Stimulated activated CD8-positive, alpha-beta memory T cell treated with anti-CD3 and anti-CD28 coated beads, Interleukin-12 subunit alpha, Interleukin-12 subunit beta, amount 100 ng/mL, for 24 hours (primary cell): ENCODE results near the gene DSCAM.
"Not testable (repeated sequence)": the region's sequence is repeated elsewhere in the genome, so short reads cannot be mapped to it uniquely, and the experiment has no call there.

Experiments used
- DNase-seq: peaks from one replicate; pipeline ENCODE4 v3.0.0-alpha.2; 2020; ENCODE audit errors: extremely low read depth

Gene DSCAM

GRCh38 chr21:40049931-40050290 is 797.0 kb downstream of the DSCAM start:
- DNase-seq, result no peak

GRCh38 chr21:40049031-40049930 is 797.7 kb downstream of the DSCAM start:
- DNase-seq, result no peak

- no peak for DNase-seq
These were observed 798.8 kb downstream of the DSCAM start for GRCh38 chr21:40047993-40048730.

- no peak for DNase-seq
These were observed 799.7 kb downstream of the DSCAM start for GRCh38 chr21:40047211-40047610.

GRCh38 chr21:40043866-40044265 is 803.1 kb downstream of the DSCAM start:
- no peak for DNase-seq

- no peak for DNase-seq
These were observed 803.5 kb downstream of the DSCAM start for GRCh38 chr21:40043423-40043822.

- no peak for DNase-seq
These were observed 805.5 kb downstream of the DSCAM start for GRCh38 chr21:40041446-40041845.

GRCh38 chr21:40033156-40033782 is 813.7 kb downstream of the DSCAM start:
- not testable (repeated sequence) for DNase-seq

GRCh38 chr21:40029888-40030287 is 817.1 kb downstream of the DSCAM start:
- no peak for DNase-seq

GRCh38 chr21:40028393-40028792 is 818.6 kb downstream of the DSCAM start:
- DNase-seq, result not testable (repeated sequence)

- DNase-seq, result no peak
These were observed 825.2 kb downstream of the DSCAM start for GRCh38 chr21:40021558-40022351.

- DNase-seq, result no peak
These were observed 826.3 kb downstream of the DSCAM start for GRCh38 chr21:40020651-40021050.

- DNase-seq, result no peak
These were observed 828.0 kb downstream of the DSCAM start for GRCh38 chr21:40018871-40019475.

GRCh38 chr21:40016667-40017066 is 830.3 kb downstream of the DSCAM start:
- no peak for DNase-seq

GRCh38 chr21:40016234-40016633 is 830.7 kb downstream of the DSCAM start:
- DNase-seq, result no peak

- DNase-seq, result no peak
These were observed 831.1 kb downstream of the DSCAM start for GRCh38 chr21:40015818-40016217.

- DNase-seq, result no peak
These were observed 832.6 kb downstream of the DSCAM start for GRCh38 chr21:40014394-40014793.

GRCh38 chr21:40013001-40013735 is 833.8 kb downstream of the DSCAM start:
- DNase-seq, result no peak

GRCh38 chr21:40011371-40011770 is 835.6 kb downstream of the DSCAM start:
- DNase-seq, result no peak

GRCh38 chr21:40002978-40003377 is 844.0 kb downstream of the DSCAM start:
- DNase-seq, result no peak
